SU-DHL-6 (cell line): ENCODE measurements around the gene HACD3.

Experiments
- H2AFZ ChIP-seq: fragments of 200-600 bp; sonication (generic); 2 replicates; pipeline ENCODE4 v1.6.1; 2014; ENCODE audit warnings: low read depth, mild to moderate bottlenecking, moderate library complexity, mixed read lengths, antibody characterized with exemption, low read length; ENCODE audit not compliant: severe bottlenecking
- H3F3A ChIP-seq: fragments of 200-600 bp; shearing (Covaris generic); 2 replicates; pipeline ENCODE4 v1.6.0; 2016; ENCODE audit warnings: antibody characterized with exemption, mild to moderate bottlenecking; ENCODE audit not compliant: insufficient read depth
- H3K27ac ChIP-seq: fragments of 200-600 bp; sonication (generic); 2 replicates; pipeline ENCODE4 v1.5.1; 2016; ENCODE audit warnings: low read depth, mild to moderate bottlenecking, low read length, moderate library complexity, mixed read lengths
- H3K27me3 ChIP-seq: fragments of 200-600 bp; sonication (generic), shearing (Covaris generic); 2 replicates; pipeline ENCODE4 v1.6.0; 2014; ENCODE audit warnings: mild to moderate bottlenecking, low read length
- H3K36me3 ChIP-seq: fragments of 200-600 bp; sonication (generic); 2 replicates; pipeline ENCODE4 v1.6.1; 2014; ENCODE audit warnings: mild to moderate bottlenecking, low read length, mixed read lengths
- H3K4me2 ChIP-seq: fragments of 300-600, 200-600 bp; shearing (Covaris generic), sonication (generic); 2 replicates; pipeline ENCODE4 v1.6.0; 2014; ENCODE audit warnings: low read length, low read depth, mild to moderate bottlenecking; ENCODE audit not compliant: poor library complexity, severe bottlenecking
- H3K4me3 ChIP-seq: fragments of 200-600 bp; sonication (generic); 2 replicates; pipeline ENCODE4 v1.5.1; 2014; ENCODE audit warnings: antibody characterized with exemption, low read length, mild to moderate bottlenecking, mixed read lengths; ENCODE audit not compliant: insufficient read depth, poor library complexity, severe bottlenecking
- H3K79me2 ChIP-seq: fragments of 200-600 bp; sonication (generic); 2 replicates; pipeline ENCODE4 v1.6.1; 2014; ENCODE audit warnings: mild to moderate bottlenecking, low read length, moderate library complexity; ENCODE audit not compliant: insufficient read depth
- H3K9ac ChIP-seq: fragments of 200-600 bp; sonication (generic); 2 replicates; pipeline ENCODE4 v1.7.0; 2014; ENCODE audit warnings: mild to moderate bottlenecking, low read length
- H3K9me2 ChIP-seq: fragments of 200-600 bp; sonication (generic); replicated peaks from 2 replicates; pipeline ENCODE4 v1.6.1; 2014; ENCODE audit warnings: low read length; ENCODE audit not compliant: insufficient read depth
- H3K9me3 ChIP-seq: fragments of 200-600 bp; sonication (generic); 2 replicates; pipeline ENCODE4 v1.6.1; 2014; ENCODE audit warnings: low read length, mixed read lengths; ENCODE audit not compliant: insufficient read depth
- H4K20me1 ChIP-seq: fragments of 200-600 bp; sonication (generic); 2 replicates; pipeline ENCODE4 v1.6.1; 2014; ENCODE audit warnings: low read depth, mild to moderate bottlenecking, antibody characterized with exemption, low read length, moderate library complexity, mixed read lengths
- CTCF ChIP-seq: fragments of 200-600 bp; sonication (generic); IDR thresholded peaks from one replicate; pipeline ENCODE4 v1.5.1; 2017; ENCODE audit warnings: antibody characterized with exemption, mild to moderate bottlenecking, low read length, moderate library complexity; ENCODE audit not compliant: insufficient read depth, poor library complexity, severe bottlenecking
- EZH2phosphoT487 ChIP-seq: fragments of 200-600 bp; sonication (generic), shearing (Covaris generic); conservative IDR thresholded peaks from 2 replicates; pipeline ENCODE4 v1.6.1; 2018; ENCODE audit warnings: mild to moderate bottlenecking, antibody characterized with exemption, low read length, moderate library complexity, mixed read lengths

HACD3 gene

DNA sequence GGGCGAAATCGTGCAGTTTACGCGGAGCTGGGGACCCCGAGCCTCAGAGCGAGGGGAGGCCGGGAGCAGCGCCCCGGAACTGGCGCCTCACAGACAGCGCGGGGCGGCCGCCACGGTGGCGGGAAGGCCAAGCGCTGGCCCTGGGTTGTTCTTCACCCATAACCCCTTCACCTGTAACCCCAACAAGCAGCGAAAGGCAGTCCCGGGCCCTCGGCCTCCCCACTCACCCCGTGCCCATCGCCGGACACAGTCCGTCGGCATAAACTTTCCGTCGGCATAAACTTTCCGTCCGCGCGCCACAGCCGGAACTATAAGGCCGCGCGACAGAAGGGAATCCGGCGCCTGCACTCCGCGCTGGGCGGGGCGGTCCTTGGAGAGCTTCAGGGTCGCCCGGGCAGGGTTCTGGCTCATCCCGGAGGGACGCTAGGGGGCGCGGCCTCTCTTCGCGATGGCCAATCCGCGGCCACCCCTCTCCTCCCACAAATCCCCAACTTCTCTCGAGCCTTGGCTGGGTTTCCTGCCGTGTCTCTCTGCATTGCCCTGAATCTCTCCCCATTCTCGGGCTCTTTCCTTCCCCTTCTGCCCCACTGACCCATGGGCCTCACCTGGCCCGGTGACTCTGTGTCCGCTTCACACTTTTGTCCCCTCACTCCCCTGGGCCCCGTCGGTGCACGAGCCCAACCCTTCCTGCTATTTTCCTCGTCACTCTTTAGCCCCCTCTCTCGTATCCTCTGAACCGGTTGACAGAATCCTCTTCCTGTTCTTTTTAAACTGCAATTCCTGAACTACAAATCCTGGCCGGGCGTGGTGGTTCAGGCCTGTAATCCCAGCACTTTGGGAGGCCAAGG, 80.8 kb downstream of the HACD3 start, which contains the start of gene INTS14:
INTS14 (minus strand) TSS at position 261 of the 848 bp plus-strand sequence. CDS start 3,751 bp downstream, outside the sequence.
- TF ChIP-seq CTCF: peak; percentile 45
- no peak for TF ChIP-seq EZH2phosphoT487
- Histone ChIP-seq H3K36me3 (no peaks in the 10 kb centered on the region), H3K9me3 (no peaks in the 10 kb centered on the region), H4K20me1 (no peaks in the 10 kb centered on the region), H3K27ac (peak within 1 kb of the TSS; percentile 76), H3K9ac (peak within 1 kb of the TSS; percentile 90), H3K9me2 (no peaks in the 10 kb centered on the region), H2AFZ (peak within 1 kb of the TSS; percentile 99), H3K4me2 (peak within 1 kb of the TSS; percentile 91), H3F3A (peaks cover 3% of the 10 kb centered on the region; the same call in 1 of the 2 replicates), H3K27me3 (no peaks in the 10 kb centered on the region), H3K4me3 (peak within 1 kb of the TSS; percentile 90), H3K79me2 (peaks cover 44% of the 10 kb centered on the region)

DNA sequence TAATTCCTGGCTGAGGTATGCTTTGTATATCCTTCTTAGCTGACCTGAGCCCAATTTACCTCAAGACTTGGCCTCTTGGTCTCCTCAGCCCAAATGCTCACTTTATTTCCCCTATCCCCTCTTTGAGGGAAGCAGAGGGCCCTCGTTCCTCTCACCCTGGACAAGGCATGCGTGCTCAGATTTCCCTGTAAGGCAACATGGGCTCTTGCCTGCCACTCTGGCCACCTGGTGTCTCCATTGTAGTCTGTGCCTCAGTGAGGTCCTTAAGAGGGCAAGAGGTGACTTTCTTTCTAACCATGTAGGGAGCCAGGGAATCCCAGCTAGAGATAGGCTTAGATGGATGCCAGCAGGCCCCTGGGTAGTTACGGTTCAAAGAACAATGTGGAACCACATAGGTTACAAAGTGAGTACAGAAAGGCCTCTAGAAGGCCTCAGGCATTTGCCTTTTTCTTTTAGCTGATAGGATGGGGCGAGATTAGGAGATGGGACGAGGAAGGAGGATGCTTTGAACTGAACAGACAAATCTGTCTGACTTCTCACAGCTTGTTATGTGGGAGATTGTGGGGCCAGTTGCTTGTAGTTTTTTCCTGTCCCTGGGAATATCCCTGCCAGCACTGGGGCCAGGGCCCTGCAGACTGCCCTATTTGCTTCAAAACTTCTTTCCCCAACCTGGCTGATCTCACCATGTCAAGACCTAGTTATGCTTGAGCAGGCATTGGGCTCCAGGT, 81.8 kb downstream of the HACD3 start:
- H3K27ac ChIP-seq: no peak overlapping the region
- H3F3A ChIP-seq: peaks cover 3% of the 10 kb centered on the region; the same call in 1 of the 2 replicates

GRCh38 chr15:65612616-65612946, 82.3 kb downstream of the HACD3 start:
- Histone ChIP-seq H4K20me1 (no peaks in the 10 kb centered on the region), H3K9me2 (no peaks in the 10 kb centered on the region), H3K4me2 (no peak overlapping the region), H3K79me2 (peaks cover 31% of the 10 kb centered on the region), H3K27ac (no peak overlapping the region), H3K27me3 (no peaks in the 10 kb centered on the region), H3K9ac (no peak overlapping the region), H3F3A (peaks cover 3% of the 10 kb centered on the region; the same call in 1 of the 2 replicates), H2AFZ (no peak overlapping the region), H3K4me3 (no peak overlapping the region), H3K9me3 (no peaks in the 10 kb centered on the region), H3K36me3 (no peaks in the 10 kb centered on the region)
- TF ChIP-seq EZH2phosphoT487 (no peak), CTCF (no peak)

More for the DNA sequence above, 81.8 kb downstream of the HACD3 start:
- Histone ChIP-seq H3K79me2 (peaks cover 36% of the 10 kb centered on the region), H3K9me3 (no peaks in the 10 kb centered on the region), H2AFZ (peak overlapping the region; percentile 98), H4K20me1 (no peaks in the 10 kb centered on the region), H3K9me2 (no peaks in the 10 kb centered on the region), H3K4me2 (peak overlapping the region; percentile 91), H3K4me3 (peak overlapping the region; percentile 90), H3K27me3 (no peaks in the 10 kb centered on the region), H3K36me3 (no peaks in the 10 kb centered on the region), H3K9ac (peak overlapping the region; percentile 90)
- TF ChIP-seq EZH2phosphoT487 (no peak), CTCF (no peak)
